Activated T-helper 1 cell treated with anti-CD3 and anti-CD28 coated beads, Interleukin-12 subunit alpha, Interleukin-12 subunit beta, Interleukin-2, Interleukin-4 antibody, amounts not matched to agents 30 ng/mL and 10 ng/mL and 1 ng/mL, durations not matched to agents 14 hours and 24 hours and 36 hours (primary cell): ENCODE results near the gene USP5. TPM values are rescaled to one million over a fixed set of nuclear protein-coding genes. Genes with fewer than 3 reads are reported as not detected.
"Not testable (repeated sequence)": the region's sequence is repeated elsewhere in the genome, so short reads cannot be mapped to it uniquely, and the experiment has no call there.

Experiments
- DNase-seq: peaks from one replicate; pipeline ENCODE4 v3.0.0; 2021; ENCODE audit warnings: low spot score
- H3K27ac Mint-ChIP-seq: one replicate; pipeline ENCODE4 v1.8.0; 2021; ENCODE audit warnings: mild to moderate bottlenecking, mixed read lengths
- H3K27me3 Mint-ChIP-seq: one replicate; pipeline ENCODE4 v1.8.0; 2022; ENCODE audit warnings: mild to moderate bottlenecking, moderate library complexity, mixed read lengths; ENCODE audit not compliant: insufficient read depth
- H3K36me3 Mint-ChIP-seq: one replicate; pipeline ENCODE4 v1.8.0; 2021; ENCODE audit warnings: low read depth, mixed read lengths
- H3K4me1 Mint-ChIP-seq: one replicate; pipeline ENCODE4 v1.8.0; 2021; ENCODE audit warnings: low read depth, mixed read lengths
- H3K4me3 Mint-ChIP-seq: one replicate; pipeline ENCODE4 v1.8.0; 2021; ENCODE audit warnings: mild to moderate bottlenecking, moderate library complexity, mixed read lengths
- H3K9me3 Mint-ChIP-seq: one replicate; pipeline ENCODE4 v1.8.0; 2021; ENCODE audit warnings: mixed read lengths
- intact Hi-C: fragments of 100-400 bp; cut with micrococcal nuclease; formaldehyde crosslinking; loops from one replicate; pipeline ENCODE4 v1.15.1; 2024
- total RNA-seq: library from RNA; stranded (reverse); gene quantifications from 2 replicates; pipeline ENCODE4 v1.2.3, GENCODE V29; 2022

USP5 gene
- total RNA-seq, 1 donor from 2014 or later = 127 TPM

DNA sequence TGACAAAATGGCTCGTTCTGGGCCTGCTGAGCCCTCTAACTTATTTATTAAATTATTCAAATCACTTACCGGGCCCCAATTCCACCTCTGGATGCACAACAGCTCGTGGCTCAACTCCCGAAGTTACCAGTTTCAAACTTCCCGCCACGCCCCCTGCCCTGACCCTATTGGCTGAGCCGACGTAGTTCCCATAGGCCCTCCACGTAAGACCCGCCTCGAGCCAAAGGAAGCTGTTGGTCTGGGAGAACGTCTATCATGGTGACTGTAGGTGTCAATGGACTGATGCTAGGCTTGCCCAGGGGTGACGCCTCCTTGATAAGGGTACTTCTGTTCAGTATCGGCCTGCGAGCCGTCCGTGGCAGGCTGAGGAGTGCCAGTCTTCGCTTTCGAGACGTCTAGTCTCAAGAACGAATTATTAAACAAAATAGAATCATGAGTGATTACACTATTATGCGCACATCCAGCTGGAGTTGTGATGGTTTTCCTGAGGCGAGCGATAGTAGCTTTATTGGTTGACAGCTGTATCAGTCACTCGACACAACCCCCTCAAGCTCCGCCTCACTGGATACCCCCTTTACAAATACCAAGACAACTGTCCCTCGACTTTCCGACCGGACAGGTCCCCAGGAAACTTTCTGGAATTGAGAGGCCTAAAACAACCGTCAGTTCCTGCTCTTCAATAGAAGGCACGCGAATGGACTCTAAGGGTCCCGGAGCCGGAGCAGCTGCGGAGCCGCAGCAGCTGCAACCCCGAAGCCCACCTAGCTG, 613 bp upstream of the USP5 start, which contains the start of gene CDCA3:
Gene CDCA3 (minus strand): TSS at position 134 of the 768 bp plus-strand sequence. CDS start 334 bp downstream, outside the sequence.
- Mint-ChIP-seq H3K4me3 (peak within 1 kb of the TSS; percentile 91), H3K27ac (peak within 1 kb of the TSS; percentile 96), H3K36me3 (peaks cover 29% of the 10 kb centered on the region), H3K4me1 (peaks cover 50% of the 10 kb centered on the region), H3K9me3 (no peaks in the 10 kb centered on the region), H3K27me3 (peaks cover 2% of the 10 kb centered on the region)
- peak; percentile 90 for DNase-seq
- intact Hi-C loops = loop anchor here (1.0 to 5.0 kb wide), 7 partner anchors 26 to 358 kb away; partner anchors contain the start of genes C1RL, CD4, GAPDH and MRPL51

DNA sequence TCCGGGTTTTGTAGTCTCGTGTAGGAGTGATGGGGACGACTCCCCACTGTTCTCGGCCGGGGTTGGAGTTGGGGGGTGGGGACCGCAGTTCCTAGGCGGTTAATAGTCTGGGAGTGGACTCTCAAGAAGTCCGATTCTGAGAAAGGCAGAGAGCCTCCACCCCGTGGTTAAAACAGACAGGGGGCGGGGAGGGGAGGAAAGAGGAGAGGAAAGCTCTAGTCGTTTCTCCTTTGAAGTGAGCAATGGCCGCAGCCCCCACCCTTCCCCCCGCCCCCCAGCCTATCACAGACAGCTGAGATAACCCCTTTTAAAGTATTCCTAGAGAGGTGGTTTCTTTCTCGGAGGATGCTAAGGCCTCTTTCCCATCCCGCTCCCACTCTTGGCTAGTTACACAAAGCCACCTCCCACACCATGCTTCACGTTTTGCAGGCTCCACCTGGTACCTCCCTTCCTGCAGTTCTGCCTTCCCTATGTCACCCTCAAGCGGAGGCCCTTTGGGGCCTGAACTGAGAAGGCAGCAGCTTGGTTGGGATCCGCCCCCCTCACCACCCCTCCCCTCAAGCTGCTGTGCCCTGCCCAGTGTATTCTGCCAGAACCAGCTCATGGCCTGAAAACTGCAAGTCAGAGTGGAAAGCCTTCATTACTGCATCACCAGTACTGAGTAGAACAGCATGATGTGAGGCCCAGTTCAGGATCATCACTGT, 853 bp downstream of the USP5 start:
- peak; percentile 58 for DNase-seq
- H3K27ac Mint-ChIP-seq = peak overlapping the region; percentile 96
- intact Hi-C loops = loop anchor here (1.0 to 5.0 kb wide), 14 partner anchors 14 to 254 kb away; partner anchors contain the start of genes C12orf57, C1RL, CHD4 and COPS7A
- H3K4me3 Mint-ChIP-seq = peak overlapping the region; percentile 91
- H3K4me1 Mint-ChIP-seq = peaks cover 42% of the 10 kb centered on the region
- H3K36me3 Mint-ChIP-seq = peaks cover 27% of the 10 kb centered on the region
- H3K27me3 Mint-ChIP-seq = peaks cover 2% of the 10 kb centered on the region
- H3K9me3 Mint-ChIP-seq = no peaks in the 10 kb centered on the region

DNA sequence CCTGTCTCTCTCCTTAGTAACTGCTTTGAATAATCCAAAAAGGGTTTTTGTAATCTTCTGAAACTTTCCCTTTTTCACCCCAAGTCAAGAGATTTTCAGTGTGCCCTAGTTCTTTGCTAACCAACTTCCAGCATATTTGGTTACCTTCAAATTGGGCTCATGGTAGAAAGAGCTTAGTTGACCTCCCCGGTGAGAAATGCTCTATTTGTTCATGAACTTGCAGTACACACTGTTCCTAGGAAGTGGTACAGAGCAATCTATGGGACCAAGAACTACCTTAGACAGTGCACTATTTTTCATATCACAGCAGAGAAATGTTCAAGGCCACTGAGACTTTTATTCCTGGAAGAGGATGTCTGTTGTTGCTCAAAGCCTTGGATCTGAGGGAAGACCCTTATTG, 1.7 kb downstream of the USP5 start:
- H3K4me1 Mint-ChIP-seq = peaks cover 41% of the 10 kb centered on the region
- H3K36me3 Mint-ChIP-seq = peaks cover 29% of the 10 kb centered on the region
- intact Hi-C loops = loop anchor here (1.0 to 5.0 kb wide), 2 partner anchors 165 to 254 kb away; partner anchors contain the start of genes C1RL and LPCAT3
- H3K4me3 Mint-ChIP-seq = peak overlapping the region; percentile 91
- H3K9me3 Mint-ChIP-seq = no peaks in the 10 kb centered on the region
- DNase-seq = no peak
- peaks cover 2% of the 10 kb centered on the region for H3K27me3 Mint-ChIP-seq
- H3K27ac Mint-ChIP-seq = peak overlapping the region; percentile 96

GRCh38 chr12:6854036-6854435, 2.1 kb downstream of the USP5 start:
- Mint-ChIP-seq H3K27me3 (peaks cover 2% of the 10 kb centered on the region), H3K27ac (peak overlapping the region; percentile 96), H3K4me3 (peak overlapping the region; percentile 91), H3K4me1 (peaks cover 41% of the 10 kb centered on the region), H3K9me3 (no peaks in the 10 kb centered on the region), H3K36me3 (peaks cover 29% of the 10 kb centered on the region)
- DNase-seq = no peak
- intact Hi-C loops = loop anchor here (5.0 kb wide), 1 partner anchor 253 kb away; the partner anchor contains the start of gene C1RL

- Mint-ChIP-seq H3K4me1 (peaks cover 28% of the 10 kb centered on the region), H3K36me3 (peaks cover 23% of the 10 kb centered on the region), H3K4me3 (no peak overlapping the region), H3K9me3 (no peaks in the 10 kb centered on the region), H3K27ac (no peak overlapping the region), H3K27me3 (peaks cover 2% of the 10 kb centered on the region)
- intact Hi-C loops = no loop called here
- DNase-seq = no peak
These were observed 3.4 kb downstream of the USP5 start for GRCh38 chr12:6855322-6855721.

- DNase-seq = no peak
- no peak overlapping the region for H3K4me3 Mint-ChIP-seq
- intact Hi-C loops = no loop called here
- no peak overlapping the region for H3K27ac Mint-ChIP-seq
- H3K9me3 Mint-ChIP-seq = no peaks in the 10 kb centered on the region
- no peaks in the 10 kb centered on the region for H3K27me3 Mint-ChIP-seq
- H3K36me3 Mint-ChIP-seq = peaks cover 37% of the 10 kb centered on the region
- H3K4me1 Mint-ChIP-seq = peaks cover 5% of the 10 kb centered on the region
These were observed 6.8 kb downstream of the USP5 start for GRCh38 chr12:6858799-6859198.

GRCh38 chr12:6860116-6860515, 8.2 kb downstream of the USP5 start:
- no peaks in the 10 kb centered on the region for H3K27me3 Mint-ChIP-seq
- DNase-seq = no peak
- intact Hi-C loops = no loop called here
- no peaks in the 10 kb centered on the region for H3K4me1 Mint-ChIP-seq
- H3K36me3 Mint-ChIP-seq = peaks cover 37% of the 10 kb centered on the region
- no peaks in the 10 kb centered on the region for H3K9me3 Mint-ChIP-seq
- no peak overlapping the region for H3K4me3 Mint-ChIP-seq
- H3K27ac Mint-ChIP-seq = no peak overlapping the region

DNA sequence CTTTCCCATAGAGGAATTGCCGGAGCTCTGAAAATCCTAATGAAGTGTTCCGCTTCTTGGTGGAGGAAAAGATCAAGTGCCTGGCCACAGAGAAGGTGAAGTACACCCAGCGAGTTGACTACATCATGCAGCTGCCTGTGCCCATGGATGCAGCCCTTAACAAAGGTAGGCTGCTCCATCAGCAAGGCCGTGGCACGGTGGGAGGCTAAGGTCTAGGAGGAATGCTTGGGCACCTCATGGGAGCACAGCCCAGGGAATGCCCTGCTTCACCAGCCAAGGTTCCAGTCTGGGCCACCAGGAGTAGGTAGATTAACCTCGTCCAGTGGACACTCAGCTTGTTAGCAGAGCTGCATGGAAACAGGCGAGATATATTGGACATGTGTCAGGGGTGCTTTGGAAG, 9.0 kb downstream of the USP5 start:
- Mint-ChIP-seq H3K4me3 (no peak overlapping the region), H3K27ac (no peak overlapping the region), H3K9me3 (no peaks in the 10 kb centered on the region), H3K27me3 (no peaks in the 10 kb centered on the region), H3K4me1 (no peaks in the 10 kb centered on the region), H3K36me3 (peaks cover 40% of the 10 kb centered on the region)
- no peak for DNase-seq
- intact Hi-C loops = no loop called here

DNA sequence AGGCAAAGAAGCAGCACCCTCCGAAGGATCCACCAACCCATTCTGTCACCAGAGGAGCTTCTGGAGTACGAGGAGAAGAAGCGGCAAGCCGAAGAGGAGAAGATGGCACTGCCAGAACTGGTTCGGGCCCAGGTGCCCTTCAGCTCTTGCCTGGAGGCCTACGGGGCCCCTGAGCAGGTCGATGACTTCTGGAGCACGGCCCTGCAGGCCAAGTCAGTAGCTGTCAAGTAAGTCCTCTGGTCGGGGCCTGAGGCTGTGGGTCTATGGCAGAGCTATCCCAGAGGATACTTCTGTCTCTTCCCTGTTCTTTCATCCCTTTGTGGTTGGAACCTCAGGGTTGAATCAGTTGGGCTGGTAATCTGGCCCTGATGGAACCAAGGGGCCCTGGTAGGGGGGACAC, 9.4 kb downstream of the USP5 start:
- Mint-ChIP-seq H3K36me3 (peaks cover 41% of the 10 kb centered on the region), H3K27me3 (no peaks in the 10 kb centered on the region), H3K27ac (no peak overlapping the region), H3K9me3 (no peaks in the 10 kb centered on the region), H3K4me3 (no peak overlapping the region), H3K4me1 (peaks cover 2% of the 10 kb centered on the region)
- no peak for DNase-seq
- intact Hi-C loops = no loop called here

GRCh38 chr12:6863033-6863432, 11.1 kb downstream of the USP5 start:
- intact Hi-C loops = no loop called here
- Mint-ChIP-seq H3K36me3 (peaks cover 37% of the 10 kb centered on the region), H3K27ac (no peak overlapping the region), H3K4me3 (no peak overlapping the region), H3K27me3 (no peaks in the 10 kb centered on the region), H3K4me1 (peaks cover 10% of the 10 kb centered on the region), H3K9me3 (no peaks in the 10 kb centered on the region)
- DNase-seq = no peak

GRCh38 chr12:6863586-6864321, 11.8 kb downstream of the USP5 start:
- H3K36me3 Mint-ChIP-seq = peaks cover 44% of the 10 kb centered on the region
- H3K9me3 Mint-ChIP-seq = no peaks in the 10 kb centered on the region
- no peak for DNase-seq
- H3K27me3 Mint-ChIP-seq = no peaks in the 10 kb centered on the region
- intact Hi-C loops = no loop called here
- peaks cover 15% of the 10 kb centered on the region for H3K4me1 Mint-ChIP-seq
- H3K27ac Mint-ChIP-seq = no peak overlapping the region
- no peak overlapping the region for H3K4me3 Mint-ChIP-seq

GRCh38 chr12:6865307-6865706, 13.4 kb downstream of the USP5 start:
- H3K27me3 Mint-ChIP-seq, H3K27ac Mint-ChIP-seq, DNase-seq, H3K9me3 Mint-ChIP-seq, H3K4me3 Mint-ChIP-seq: not testable (repeated sequence)
- peaks cover 60% of the 10 kb centered on the region for H3K36me3 Mint-ChIP-seq
- peaks cover 30% of the 10 kb centered on the region for H3K4me1 Mint-ChIP-seq
- intact Hi-C loops = loop anchor here (5.0 kb wide), 3 partner anchors 73 to 258 kb away; partner anchors contain the start of genes CHD4 and ING4
